Activated T-cell treated with anti-CD3 and anti-CD28 coated beads, Interleukin-2, amount 50 U/mL, for 24 hours (primary cell): ENCODE results near the gene FILIP1L.

Experiments
- DNase-seq: peaks from one replicate; pipeline ENCODE4 v3.0.0-alpha.2; 2020
- H3K27ac Mint-ChIP-seq: 2 replicates; pipeline ENCODE4 v1.8.0; 2020; ENCODE audit warnings: mild to moderate bottlenecking, mixed read lengths
- H3K27me3 Mint-ChIP-seq: 2 replicates; pipeline ENCODE4 v1.8.0; 2020; ENCODE audit warnings: mixed read lengths
- H3K36me3 Mint-ChIP-seq: 2 replicates; pipeline ENCODE4 v1.8.0; 2020; ENCODE audit warnings: low read depth, mixed read lengths
- H3K4me1 Mint-ChIP-seq: 2 replicates; pipeline ENCODE4 v1.8.0; 2020; ENCODE audit warnings: low read depth, mixed read lengths
- H3K4me3 Mint-ChIP-seq: 2 replicates; pipeline ENCODE4 v1.8.0; 2020; ENCODE audit warnings: mild to moderate bottlenecking, moderate library complexity, mixed read lengths
- H3K9me3 Mint-ChIP-seq: 2 replicates; pipeline ENCODE4 v1.8.0; 2020; ENCODE audit warnings: mixed read lengths

Gene FILIP1L

GRCh38 chr3:99892332-99892731, 222.0 kb downstream of the FILIP1L start:
- no peak for DNase-seq
- Mint-ChIP-seq H3K4me3 (no peak overlapping the region), H3K27me3 (no peaks in the 10 kb centered on the region), H3K27ac (no peak overlapping the region), H3K9me3 (peaks cover under 1% of the 10 kb centered on the region), H3K36me3 (peaks cover 14% of the 10 kb centered on the region), H3K4me1 (peaks cover 17% of the 10 kb centered on the region)

DNA sequence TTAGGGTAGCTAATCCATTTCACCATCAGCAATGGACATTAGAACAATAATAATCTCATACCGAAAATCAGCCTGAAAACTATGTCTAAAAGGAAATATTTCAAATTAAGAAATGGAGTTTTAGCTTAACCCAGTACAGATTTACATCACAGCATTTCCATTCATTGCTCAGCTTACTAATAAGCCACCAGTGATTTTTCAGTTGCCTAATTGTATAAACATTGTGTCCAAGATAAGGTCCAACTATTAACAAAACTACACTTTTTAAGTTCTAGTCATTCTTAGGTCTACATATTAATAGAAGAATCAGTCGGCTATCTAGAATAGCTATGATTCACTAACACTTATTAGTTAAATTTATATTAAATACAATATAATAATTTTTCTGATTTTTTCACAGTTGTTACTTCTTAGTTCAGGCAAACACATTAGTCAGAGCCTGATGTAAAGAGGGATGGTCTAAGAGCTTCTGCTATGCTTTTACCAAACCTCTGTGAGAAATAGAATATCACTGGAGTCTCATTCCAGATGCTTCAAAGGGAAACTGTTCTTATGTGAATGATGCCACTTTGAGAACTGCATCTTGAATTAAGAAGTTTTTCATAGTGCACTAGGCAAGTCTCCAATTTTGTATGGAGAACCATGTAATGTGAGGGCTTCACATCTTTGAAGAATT, 222.6 kb downstream of the FILIP1L start:
- Mint-ChIP-seq H3K36me3 (peaks cover 16% of the 10 kb centered on the region), H3K4me1 (peaks cover 17% of the 10 kb centered on the region), H3K27me3 (no peaks in the 10 kb centered on the region), H3K27ac (no peak overlapping the region), H3K9me3 (peaks cover 2% of the 10 kb centered on the region), H3K4me3 (no peak overlapping the region)
- no peak for DNase-seq

DNA sequence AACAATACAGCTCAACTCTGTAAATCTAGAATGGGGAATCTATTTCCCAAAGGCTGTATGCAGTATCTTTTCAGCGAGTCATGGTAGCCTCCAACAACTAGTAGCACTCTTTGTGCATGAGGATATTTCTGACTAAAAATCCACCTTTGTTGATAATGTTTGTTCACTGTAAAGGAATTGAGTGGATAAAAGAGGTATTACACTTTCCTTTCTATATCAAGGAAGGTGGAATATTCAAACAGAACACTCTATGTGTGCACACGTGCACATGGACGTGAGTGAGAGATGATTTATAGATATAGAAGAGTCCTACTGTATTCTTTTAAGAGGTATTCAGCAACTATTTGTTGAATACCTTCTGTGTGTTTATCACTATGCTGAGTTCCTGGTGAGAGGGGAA, 228.4 kb downstream of the FILIP1L start:
- no peak for DNase-seq
- Mint-ChIP-seq H3K9me3 (peaks cover 2% of the 10 kb centered on the region), H3K27me3 (no peaks in the 10 kb centered on the region), H3K27ac (no peak overlapping the region), H3K4me3 (no peak overlapping the region), H3K4me1 (peaks cover 21% of the 10 kb centered on the region), H3K36me3 (peaks cover 23% of the 10 kb centered on the region)

DNA sequence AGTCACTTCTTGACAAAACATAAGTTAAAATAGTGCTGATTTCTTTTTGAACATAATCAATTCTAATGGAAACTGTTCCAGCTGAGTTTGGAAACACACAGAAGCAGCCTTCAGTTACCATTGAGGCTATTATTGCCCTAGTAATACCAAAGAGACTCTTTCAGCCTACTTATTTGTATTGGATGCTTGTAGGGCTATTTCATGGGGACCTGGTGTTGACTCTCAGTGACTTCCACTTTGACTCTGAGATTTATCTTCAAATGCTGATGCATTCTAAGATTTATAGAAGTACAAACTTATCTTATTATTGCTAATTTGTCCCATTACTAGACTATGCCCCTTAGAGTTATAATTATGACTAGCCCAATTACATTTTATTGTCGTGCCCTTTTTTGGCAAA, 229.2 kb downstream of the FILIP1L start:
- H3K4me1 Mint-ChIP-seq, result peaks cover 21% of the 10 kb centered on the region
- H3K27ac Mint-ChIP-seq, result no peak overlapping the region
- no peak for DNase-seq
- peaks cover 2% of the 10 kb centered on the region for H3K9me3 Mint-ChIP-seq
- no peaks in the 10 kb centered on the region for H3K27me3 Mint-ChIP-seq
- H3K4me3 Mint-ChIP-seq, result no peak overlapping the region
- H3K36me3 Mint-ChIP-seq, result peaks cover 24% of the 10 kb centered on the region

- Mint-ChIP-seq H3K27ac (no peak overlapping the region), H3K9me3 (peaks cover 2% of the 10 kb centered on the region), H3K4me3 (no peak overlapping the region), H3K27me3 (no peaks in the 10 kb centered on the region), H3K4me1 (peaks cover 21% of the 10 kb centered on the region), H3K36me3 (peaks cover 26% of the 10 kb centered on the region)
- DNase-seq, result no peak
Observed at GRCh38 chr3:99884484-99884883, 229.8 kb downstream of the FILIP1L start.

GRCh38 chr3:99883693-99884092, 230.6 kb downstream of the FILIP1L start:
- Mint-ChIP-seq H3K27me3 (no peaks in the 10 kb centered on the region), H3K9me3 (peaks cover 2% of the 10 kb centered on the region), H3K4me3 (no peak overlapping the region), H3K4me1 (peaks cover 21% of the 10 kb centered on the region), H3K36me3 (peaks cover 25% of the 10 kb centered on the region), H3K27ac (no peak overlapping the region)
- no peak for DNase-seq

DNA sequence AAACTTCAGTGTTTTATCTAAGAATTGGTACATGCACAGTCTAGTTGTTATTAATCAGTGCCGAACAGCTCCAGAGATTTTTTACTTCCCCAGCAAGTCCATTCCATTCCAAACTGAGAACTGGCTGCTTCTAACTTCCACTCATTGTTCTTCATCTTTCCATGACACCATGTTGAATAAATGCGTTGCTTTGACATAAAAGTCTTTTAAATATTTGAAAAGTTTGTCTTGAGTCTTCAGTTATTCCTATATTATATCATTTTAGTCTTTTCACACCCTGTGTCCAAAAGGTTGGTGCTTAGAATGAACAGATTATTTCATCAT, 231.2 kb downstream of the FILIP1L start:
- Mint-ChIP-seq H3K9me3 (peaks cover 2% of the 10 kb centered on the region), H3K4me3 (no peak overlapping the region), H3K36me3 (peaks cover 26% of the 10 kb centered on the region), H3K27me3 (no peaks in the 10 kb centered on the region), H3K27ac (no peak overlapping the region), H3K4me1 (peaks cover 26% of the 10 kb centered on the region)
- no peak for DNase-seq

GRCh38 chr3:99882436-99883137, 231.7 kb downstream of the FILIP1L start:
- peaks cover 2% of the 10 kb centered on the region for H3K9me3 Mint-ChIP-seq
- peaks cover 31% of the 10 kb centered on the region for H3K4me1 Mint-ChIP-seq
- DNase-seq, result no peak
- no peak overlapping the region for H3K4me3 Mint-ChIP-seq
- H3K27ac Mint-ChIP-seq, result no peak overlapping the region
- no peaks in the 10 kb centered on the region for H3K27me3 Mint-ChIP-seq
- H3K36me3 Mint-ChIP-seq, result peaks cover 24% of the 10 kb centered on the region

GRCh38 chr3:99881121-99881524, 233.2 kb downstream of the FILIP1L start:
- Mint-ChIP-seq H3K4me3 (no peak overlapping the region), H3K27ac (no peak overlapping the region)
- DNase-seq, result no peak

GRCh38 chr3:99879275-99879674, 235.0 kb downstream of the FILIP1L start:
- Mint-ChIP-seq H3K9me3 (no peaks in the 10 kb centered on the region), H3K4me3 (no peak overlapping the region), H3K27me3 (no peaks in the 10 kb centered on the region), H3K27ac (no peak overlapping the region), H3K36me3 (peaks cover 11% of the 10 kb centered on the region), H3K4me1 (peaks cover 44% of the 10 kb centered on the region)
- no peak for DNase-seq

More at GRCh38 chr3:99881121-99881524, 233.2 kb downstream of the FILIP1L start:
- Mint-ChIP-seq H3K36me3 (peaks cover 17% of the 10 kb centered on the region), H3K9me3 (no peaks in the 10 kb centered on the region), H3K4me1 (peaks cover 40% of the 10 kb centered on the region), H3K27me3 (no peaks in the 10 kb centered on the region)

GRCh38 chr3:99878005-99878404, 236.3 kb downstream of the FILIP1L start:
- peak overlapping the region; percentile 2 for H3K27ac Mint-ChIP-seq
- H3K4me1 Mint-ChIP-seq, result peaks cover 42% of the 10 kb centered on the region
- no peak overlapping the region for H3K4me3 Mint-ChIP-seq
- no peaks in the 10 kb centered on the region for H3K27me3 Mint-ChIP-seq
- peaks cover 11% of the 10 kb centered on the region for H3K36me3 Mint-ChIP-seq
- no peak for DNase-seq
- H3K9me3 Mint-ChIP-seq, result no peaks in the 10 kb centered on the region

- Mint-ChIP-seq H3K4me1 (peaks cover 46% of the 10 kb centered on the region), H3K4me3 (no peak overlapping the region), H3K9me3 (no peaks in the 10 kb centered on the region), H3K36me3 (peaks cover 11% of the 10 kb centered on the region), H3K27ac (no peak overlapping the region), H3K27me3 (no peaks in the 10 kb centered on the region)
- DNase-seq, result no peak
Observed at GRCh38 chr3:99877031-99877579, 237.2 kb downstream of the FILIP1L start.

GRCh38 chr3:99875929-99876841, 238.1 kb downstream of the FILIP1L start:
- DNase-seq, result peak; percentile 76
- no peaks in the 10 kb centered on the region for H3K27me3 Mint-ChIP-seq
- peak overlapping the region; percentile 64 for H3K4me3 Mint-ChIP-seq
- H3K27ac Mint-ChIP-seq, result no peak overlapping the region
- peaks cover 9% of the 10 kb centered on the region for H3K36me3 Mint-ChIP-seq
- no peaks in the 10 kb centered on the region for H3K9me3 Mint-ChIP-seq
- H3K4me1 Mint-ChIP-seq, result peaks cover 49% of the 10 kb centered on the region

DNA sequence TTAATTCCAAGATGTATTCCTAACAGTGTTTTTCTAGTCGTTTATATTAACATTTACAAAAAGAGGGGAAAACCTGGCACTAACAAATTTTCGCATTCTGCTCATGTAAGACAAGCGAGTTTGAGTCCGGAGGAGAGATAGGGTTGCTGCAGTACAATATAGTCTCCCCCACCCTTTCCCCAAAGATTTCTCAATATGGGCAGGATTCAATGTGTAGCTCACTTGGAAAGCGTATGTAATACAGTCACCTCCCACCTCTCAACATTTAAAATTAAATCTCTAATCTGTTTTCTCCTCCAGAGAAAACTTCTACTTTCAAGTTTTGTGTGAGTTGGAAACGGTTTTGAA, 238.7 kb downstream of the FILIP1L start:
- Mint-ChIP-seq H3K36me3 (peaks cover 8% of the 10 kb centered on the region), H3K27ac (peak overlapping the region; percentile 6), H3K9me3 (no peaks in the 10 kb centered on the region), H3K4me1 (peaks cover 49% of the 10 kb centered on the region), H3K4me3 (peak overlapping the region; percentile 64), H3K27me3 (no peaks in the 10 kb centered on the region)
- DNase-seq, result no peak
